ENCODE results near the gene KBTBD7. TPM values are rescaled to one million over a fixed set of nuclear protein-coding genes. Genes with fewer than 3 reads are reported as not detected.

KBTBD7 gene
- total and polyA plus RNA-seq, 8 donors = 1.3 to 18.7 (median 3.6) TPM

- intact Hi-C loops (cut with DNase I; ENCODE audit: low total_unique reads) = loop anchor here (5.0 kb wide), 1 partner anchor 69 kb away; no protein-coding TSS in a partner anchor
- H3K36me3 ChIP-seq = no peaks in the 10 kb centered on the region
- DNase-seq = no peak
- peaks cover 0 to 24% (median 5%) of the 10 kb centered on the region in 4 donors for H3K9me3 ChIP-seq
- no peak overlapping the region for H3K4me3 ChIP-seq
- no peaks in the 10 kb centered on the region for H3K27me3 ChIP-seq
- H3K4me1 ChIP-seq = no peaks in the 10 kb centered on the region
- no peak overlapping the region for H3K27ac ChIP-seq
- TF ChIP-seq POLR2A (IDR thresholded peaks at IDR 0.05) (no peak), EP300 (IDR thresholded peaks at IDR 0.05) (no peak), POLR2AphosphoS5 (IDR thresholded peaks at IDR 0.05) (no peak), CTCF (IDR thresholded peaks at IDR 0.05) (no peak)
These were observed 12.1 kb upstream of the KBTBD7 start for GRCh38 chr13:41206467-41206866.

GRCh38 chr13:41203810-41204209, 9.4 kb upstream of the KBTBD7 start:
- no peak overlapping the region for H3K4me3 ChIP-seq
- H3K27me3 ChIP-seq = no peaks in the 10 kb centered on the region
- H3K27ac ChIP-seq = no peak overlapping the region
- no peak for DNase-seq
- no peaks in the 10 kb centered on the region for H3K4me1 ChIP-seq
- 89 to 97% (median 95%) methylated on average over 6 of the region's 6 CpGs for WGBS, 5 donors
- intact Hi-C loops (cut with DNase I; ENCODE audit: low total_unique reads) = no loop called here
- H3K36me3 ChIP-seq = no peaks in the 10 kb centered on the region
- peaks cover 0 to 8% (median 5%) of the 10 kb centered on the region in 4 donors for H3K9me3 ChIP-seq
- no peak for TF ChIP-seq CTCF (IDR thresholded peaks at IDR 0.05)
- no peak for TF ChIP-seq POLR2AphosphoS5 (IDR thresholded peaks at IDR 0.05)
- no peak for TF ChIP-seq EP300 (IDR thresholded peaks at IDR 0.05)
- no peak for TF ChIP-seq POLR2A (IDR thresholded peaks at IDR 0.05)

GRCh38 chr13:41200126-41200525, 5.8 kb upstream of the KBTBD7 start:
- Histone ChIP-seq H3K36me3 (no peaks in the 10 kb centered on the region), H3K4me1 (no peaks in the 10 kb centered on the region), H3K4me3 (no peak overlapping the region), H3K27ac (no peak overlapping the region), H3K27me3 (no peaks in the 10 kb centered on the region), H3K9me3 (no peaks in the 10 kb centered on the region)
- 83 to 92% (median 89%) methylated on average over 4 of the region's 4 CpGs for WGBS, 5 donors
- intact Hi-C loops (cut with DNase I; ENCODE audit: low total_unique reads) = no loop called here
- TF ChIP-seq POLR2AphosphoS5 (IDR thresholded peaks at IDR 0.05) (no peak), EP300 (IDR thresholded peaks at IDR 0.05) (no peak), POLR2A (IDR thresholded peaks at IDR 0.05) (no peak), CTCF (IDR thresholded peaks at IDR 0.05) (no peak)
- no peak for DNase-seq

GRCh38 chr13:41199526-41199925, 5.2 kb upstream of the KBTBD7 start:
- TF ChIP-seq CTCF (IDR thresholded peaks at IDR 0.05) = no peak
- TF ChIP-seq POLR2AphosphoS5 (IDR thresholded peaks at IDR 0.05) = no peak
- no peak overlapping the region for H3K4me3 ChIP-seq
- WGBS, 5 donors = 78 to 92% (median 90%) methylated on average over 2 of the region's 2 CpGs
- H3K27me3 ChIP-seq = no peaks in the 10 kb centered on the region
- H3K4me1 ChIP-seq = peaks cover 0 to 4% (median 0%) of the 10 kb centered on the region in 4 donors
- DNase-seq = no peak
- no peaks in the 10 kb centered on the region for H3K36me3 ChIP-seq
- H3K9me3 ChIP-seq = no peaks in the 10 kb centered on the region
- intact Hi-C loops (cut with DNase I; ENCODE audit: low total_unique reads) = no loop called here
- no peak overlapping the region for H3K27ac ChIP-seq

All from stomach (tissue), 9 donors.